Smooth muscle cell (in vitro differentiated cells): ENCODE results near the gene MAPK1. TPM values are rescaled to one million over a fixed set of nuclear protein-coding genes. Genes with fewer than 3 reads are reported as not detected.

Experiments used
- DNase-seq: peaks from one replicate; lab custom pipeline; 2025; ENCODE audit not compliant: unreplicated experiment; lab: John Stamatoyannopoulos, UW
- H2AFZ ChIP-seq: fragments of 200-600 bp; sonication (generic); 2 replicates; pipeline ENCODE4 v1.6.0; 2016; ENCODE audit warnings: antibody characterized with exemption, low read depth, mild to moderate bottlenecking
- H3F3A ChIP-seq: fragments of 200-600 bp; sonication (generic); 2 replicates; pipeline ENCODE4 v1.6.0; 2017; ENCODE audit warnings: antibody characterized with exemption, low read depth
- H3K27ac ChIP-seq: fragments of 200-600 bp; sonication (generic); 2 replicates; pipeline ENCODE4 v1.5.1; 2016; ENCODE audit warnings: low read depth, mild to moderate bottlenecking
- H3K27me3 ChIP-seq: fragments of 200-600 bp; sonication (generic); 2 replicates; pipeline ENCODE4 v1.6.1; 2016; ENCODE audit warnings: low read depth, mild to moderate bottlenecking
- H3K36me3 ChIP-seq: fragments of 200-600 bp; sonication (generic); 2 replicates; pipeline ENCODE4 v1.5.1; 2016; ENCODE audit warnings: low read depth
- H3K4me1 ChIP-seq: fragments of 200-600 bp; sonication (generic); 2 replicates; pipeline ENCODE4 v1.5.1; 2016; ENCODE audit warnings: low read depth
- H3K4me2 ChIP-seq: fragments of 200-600 bp; sonication (generic); 2 replicates; pipeline ENCODE4 v1.6.0; 2016; ENCODE audit warnings: mild to moderate bottlenecking
- H3K4me3 ChIP-seq: fragments of 200-600 bp; sonication (generic); 2 replicates; pipeline ENCODE4 v1.5.1; 2016; ENCODE audit warnings: mild to moderate bottlenecking
- H3K79me2 ChIP-seq: fragments of 200-600 bp; sonication (generic); 2 replicates; pipeline ENCODE4 v1.6.0; 2016; ENCODE audit warnings: low read depth, mild to moderate bottlenecking
- H3K9ac ChIP-seq: fragments of 200-600 bp; sonication (generic); 2 replicates; pipeline ENCODE4 v1.6.0; 2016; ENCODE audit warnings: low read depth
- H3K9me3 ChIP-seq: fragments of 200-600 bp; sonication (generic); replicated peaks from 2 replicates; pipeline ENCODE4 v1.5.1; 2016; ENCODE audit warnings: low read depth
- H4K20me1 ChIP-seq: fragments of 200-600 bp; sonication (generic); 2 replicates; pipeline ENCODE4 v1.6.0; 2016; ENCODE audit warnings: low read depth
- WGBS: methylation state at CpG from one replicate; pipeline ENCODE4 v1.1.7; 2016; ENCODE audit warnings: low lambda C conversion rate; 5-methylcytosine and 5-hydroxymethylcytosine counted together
- polyA plus RNA-seq: library from polyadenylated mRNA; unstranded; fragments of >200 nt; fragmentation: Nextera tagmentation; extraction: Ambion mirVana; gene quantifications from 2 replicates; pipeline ENCODE4 v1.2.1, GENCODE V29; 2016
- total RNA-seq: library from RNA; depleted of rRNA; stranded (reverse); fragments of >200 nt; gene quantifications from 2 replicates; pipeline ENCODE4 v1.2.3, GENCODE V29; 2014
- TF ChIP-seq, protein P1 (sequence below): fragments of 200-600 bp; sonication (generic); IDR thresholded peaks from 2 replicates; pipeline ENCODE4 v1.5.1; 2017; ENCODE audit warnings: borderline replicate concordance, mild to moderate bottlenecking, antibody characterized with exemption; ENCODE audit not compliant: insufficient read depth, poor library complexity, severe bottlenecking

The MAPK1 gene
- total and polyA plus RNA-seq, 2 experiments from 2014 or later, result 57.1 to 62.3 TPM

DNA sequence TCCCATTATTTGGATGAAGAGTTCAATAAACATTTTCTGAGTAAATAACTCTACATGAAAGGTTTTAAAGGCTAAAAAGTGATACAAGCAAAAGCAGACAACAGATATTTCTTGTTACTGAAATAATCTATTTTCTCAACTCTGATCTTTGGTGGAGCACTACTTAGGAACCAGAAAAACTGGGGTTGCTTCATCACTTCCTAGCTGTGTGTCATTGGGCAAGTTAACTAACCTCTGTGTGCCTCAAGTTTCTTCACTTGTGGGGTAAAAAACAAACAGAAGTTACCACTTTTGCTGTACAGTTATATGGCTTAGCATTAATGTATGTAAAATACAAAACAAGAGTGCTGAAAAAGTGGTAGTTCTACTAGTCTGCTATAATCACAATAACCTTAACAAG lies 5.6 kb downstream of the MAPK1 start:
- H3K9ac ChIP-seq, result no peak overlapping the region
- H4K20me1 ChIP-seq, result peaks cover 100% of the 10 kb centered on the region
- H3K27ac ChIP-seq, result peak overlapping the region; percentile 20
- H3K27me3 ChIP-seq, result no peaks in the 10 kb centered on the region
- no peak for DNase-seq
- no peak overlapping the region for H3K4me2 ChIP-seq
- H3F3A ChIP-seq, result no peaks in the 10 kb centered on the region
- peaks cover 24% of the 10 kb centered on the region for H3K4me1 ChIP-seq
- H3K36me3 ChIP-seq, result no peaks in the 10 kb centered on the region
- no peak overlapping the region for H3K4me3 ChIP-seq
- H3K9me3 ChIP-seq, result no peaks in the 10 kb centered on the region
- no peak overlapping the region for H2AFZ ChIP-seq
- peaks cover 100% of the 10 kb centered on the region for H3K79me2 ChIP-seq
- TF ChIP-seq, protein P1, sequence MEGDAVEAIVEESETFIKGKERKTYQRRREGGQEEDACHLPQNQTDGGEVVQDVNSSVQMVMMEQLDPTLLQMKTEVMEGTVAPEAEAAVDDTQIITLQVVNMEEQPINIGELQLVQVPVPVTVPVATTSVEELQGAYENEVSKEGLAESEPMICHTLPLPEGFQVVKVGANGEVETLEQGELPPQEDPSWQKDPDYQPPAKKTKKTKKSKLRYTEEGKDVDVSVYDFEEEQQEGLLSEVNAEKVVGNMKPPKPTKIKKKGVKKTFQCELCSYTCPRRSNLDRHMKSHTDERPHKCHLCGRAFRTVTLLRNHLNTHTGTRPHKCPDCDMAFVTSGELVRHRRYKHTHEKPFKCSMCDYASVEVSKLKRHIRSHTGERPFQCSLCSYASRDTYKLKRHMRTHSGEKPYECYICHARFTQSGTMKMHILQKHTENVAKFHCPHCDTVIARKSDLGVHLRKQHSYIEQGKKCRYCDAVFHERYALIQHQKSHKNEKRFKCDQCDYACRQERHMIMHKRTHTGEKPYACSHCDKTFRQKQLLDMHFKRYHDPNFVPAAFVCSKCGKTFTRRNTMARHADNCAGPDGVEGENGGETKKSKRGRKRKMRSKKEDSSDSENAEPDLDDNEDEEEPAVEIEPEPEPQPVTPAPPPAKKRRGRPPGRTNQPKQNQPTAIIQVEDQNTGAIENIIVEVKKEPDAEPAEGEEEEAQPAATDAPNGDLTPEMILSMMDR, result no peak

DNA sequence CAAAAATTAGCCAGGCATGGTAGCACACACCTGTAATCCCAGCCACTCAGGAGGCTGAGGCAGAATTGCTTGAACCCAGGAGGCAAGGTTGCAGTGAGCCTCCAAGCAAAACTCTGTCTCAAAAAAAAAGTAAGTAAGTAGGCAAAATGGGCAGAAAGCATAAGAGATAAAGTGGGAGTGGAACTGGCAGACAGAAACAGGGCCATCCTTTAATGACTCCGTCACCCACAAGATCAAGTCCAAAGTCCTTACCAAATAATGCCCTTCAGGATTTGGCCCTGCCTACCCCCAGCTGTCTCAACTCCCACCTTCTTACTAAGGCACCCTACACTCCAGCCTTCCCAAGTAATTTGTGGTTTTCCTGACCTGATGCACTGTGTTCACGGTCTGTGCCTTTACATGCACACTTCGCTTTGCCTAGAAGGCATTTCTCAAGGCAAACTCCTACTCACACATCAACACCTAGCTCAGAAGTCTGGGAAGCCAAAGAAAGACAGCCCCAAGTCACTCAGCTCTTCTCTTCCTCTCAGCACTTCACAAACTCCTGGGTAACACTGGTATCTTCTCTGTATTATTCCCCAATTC lies 6.1 kb downstream of the MAPK1 start:
- peaks cover 100% of the 10 kb centered on the region for H3K79me2 ChIP-seq
- no peak overlapping the region for H2AFZ ChIP-seq
- H3K27ac ChIP-seq, result peak overlapping the region; percentile 20
- no peaks in the 10 kb centered on the region for H3K27me3 ChIP-seq
- H3K36me3 ChIP-seq, result no peaks in the 10 kb centered on the region
- no peak overlapping the region for H3K9ac ChIP-seq
- no peak overlapping the region for H3K4me2 ChIP-seq
- no peaks in the 10 kb centered on the region for H3K9me3 ChIP-seq
- DNase-seq, result no peak
- peaks cover 100% of the 10 kb centered on the region for H4K20me1 ChIP-seq
- TF ChIP-seq, protein P1, result no peak
- H3F3A ChIP-seq, result no peaks in the 10 kb centered on the region
- 44% methylated on average over 3 of the region's 3 CpGs for WGBS
- H3K4me3 ChIP-seq, result no peak overlapping the region
- peaks cover 24% of the 10 kb centered on the region for H3K4me1 ChIP-seq

DNA sequence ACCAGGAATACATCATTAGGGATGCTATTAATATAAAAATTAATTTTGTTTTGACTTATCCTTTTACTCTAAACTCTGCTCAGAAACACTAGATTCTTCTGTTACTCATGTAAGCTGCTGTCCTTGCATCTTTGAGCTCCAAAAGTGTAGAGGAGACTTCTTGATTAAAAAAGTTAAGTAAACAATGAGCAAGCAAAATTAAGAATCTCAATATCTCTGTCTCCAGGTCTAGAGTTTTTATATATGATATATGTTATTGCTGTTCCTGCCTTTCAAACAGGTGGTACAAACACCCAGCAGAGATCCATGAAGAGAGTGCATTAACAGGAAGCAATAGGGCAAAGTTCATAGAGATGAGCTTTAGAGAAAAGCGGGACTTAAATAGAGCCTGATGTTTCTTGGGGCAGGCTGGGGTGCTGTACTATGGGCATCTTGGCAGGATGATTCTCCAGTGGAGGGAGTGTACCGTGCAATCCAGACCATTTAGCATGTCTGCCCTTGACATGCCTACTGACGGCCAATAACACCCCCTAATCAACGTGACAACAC lies 6.9 kb downstream of the MAPK1 start:
- H3K4me2 ChIP-seq, result no peak overlapping the region
- TF ChIP-seq, protein P1, result no peak
- peaks cover 100% of the 10 kb centered on the region for H4K20me1 ChIP-seq
- no peak overlapping the region for H2AFZ ChIP-seq
- H3F3A ChIP-seq, result no peaks in the 10 kb centered on the region
- peaks cover 17% of the 10 kb centered on the region for H3K4me1 ChIP-seq
- no peak overlapping the region for H3K9ac ChIP-seq
- WGBS, result 94% methylated on average over 4 of the region's 4 CpGs
- H3K9me3 ChIP-seq, result no peaks in the 10 kb centered on the region
- peaks cover 100% of the 10 kb centered on the region for H3K79me2 ChIP-seq
- no peaks in the 10 kb centered on the region for H3K27me3 ChIP-seq
- H3K36me3 ChIP-seq, result no peaks in the 10 kb centered on the region
- no peak overlapping the region for H3K4me3 ChIP-seq
- DNase-seq, result no peak
- no peak overlapping the region for H3K27ac ChIP-seq
